HepG2 (cell line): Measurements from ENCODE around the gene PDE4D.

Source experiments
- MYC ChIP-seq: sonication (generic); formaldehyde crosslinking; IDR thresholded peaks from 2 replicates; pipeline ENCODE4 v1.9.0; 2021; ENCODE audit warnings: missing genetic modification reagents, borderline replicate concordance
- ZMYM2 ChIP-seq: sonication (generic); formaldehyde crosslinking; IDR thresholded peaks from 2 replicates; pipeline ENCODE4 v1.8.0; 2022; ENCODE audit warnings: mild to moderate bottlenecking, missing genetic modification reagents
- ZNF407 ChIP-seq: sonication (generic); formaldehyde crosslinking; IDR thresholded peaks from one replicate; pipeline ENCODE4 v1.5.1; 2020; ENCODE audit warnings: mild to moderate bottlenecking, missing genetic modification reagents; ENCODE audit errors: not compliant biosample characterization

- TF ChIP-seq MYC (CRISPR knock-in tag), result no peak
- TF ChIP-seq ZNF407 (CRISPR knock-in tag), result no peak
- no peak for TF ChIP-seq ZMYM2
Measured at GRCh38 chr5:59582746-59583145, 310.8 kb downstream of the PDE4D start.
